Measurements from ENCODE around the gene CALD1.

GRCh38 chr7:134995239-134996096 lies 216.0 kb downstream of the CALD1 start:
- TF ChIP-seq, protein P1, sequence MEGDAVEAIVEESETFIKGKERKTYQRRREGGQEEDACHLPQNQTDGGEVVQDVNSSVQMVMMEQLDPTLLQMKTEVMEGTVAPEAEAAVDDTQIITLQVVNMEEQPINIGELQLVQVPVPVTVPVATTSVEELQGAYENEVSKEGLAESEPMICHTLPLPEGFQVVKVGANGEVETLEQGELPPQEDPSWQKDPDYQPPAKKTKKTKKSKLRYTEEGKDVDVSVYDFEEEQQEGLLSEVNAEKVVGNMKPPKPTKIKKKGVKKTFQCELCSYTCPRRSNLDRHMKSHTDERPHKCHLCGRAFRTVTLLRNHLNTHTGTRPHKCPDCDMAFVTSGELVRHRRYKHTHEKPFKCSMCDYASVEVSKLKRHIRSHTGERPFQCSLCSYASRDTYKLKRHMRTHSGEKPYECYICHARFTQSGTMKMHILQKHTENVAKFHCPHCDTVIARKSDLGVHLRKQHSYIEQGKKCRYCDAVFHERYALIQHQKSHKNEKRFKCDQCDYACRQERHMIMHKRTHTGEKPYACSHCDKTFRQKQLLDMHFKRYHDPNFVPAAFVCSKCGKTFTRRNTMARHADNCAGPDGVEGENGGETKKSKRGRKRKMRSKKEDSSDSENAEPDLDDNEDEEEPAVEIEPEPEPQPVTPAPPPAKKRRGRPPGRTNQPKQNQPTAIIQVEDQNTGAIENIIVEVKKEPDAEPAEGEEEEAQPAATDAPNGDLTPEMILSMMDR (optimal IDR thresholded peaks at IDR 0.05 in 1 of 3, IDR thresholded peaks at IDR 0.05 in 1 of 3, conservative IDR thresholded peaks at IDR 0.05 in 1 of 3; ENCODE audit: extremely low read depth in 1 of 3, insufficient read depth in 2 of 3, low read length in 3 of 3) = no peak
- TF ChIP-seq EZH2 (IDR thresholded peaks at IDR 0.05; ENCODE audit: low read length) = no peak

All from keratinocyte (primary cell).